K562 (cell line): ENCODE data around the gene LY6G5B. TPM values are rescaled to one million over a fixed set of nuclear protein-coding genes. Genes with fewer than 3 reads are reported as not detected.

Source experiments
- ARID3B ChIP-seq: fragments of 250-450 bp; sonication (Bioruptor Pico); IDR thresholded peaks from 2 replicates; pipeline ENCODE4 v1.4.0; 2020; ENCODE audit warnings: borderline replicate concordance
- E2F1 ChIP-seq: sonication (generic); formaldehyde crosslinking; IDR thresholded peaks from 2 replicates; pipeline ENCODE4 v1.8.1; 2023; ENCODE audit warnings: mild to moderate bottlenecking, missing genetic modification reagents, moderate library complexity
- E2F3 ChIP-seq: fragments of 250-450 bp; sonication (Bioruptor Pico); IDR thresholded peaks from 2 replicates; pipeline ENCODE4 v1.4.0; 2020; ENCODE audit warnings: mild to moderate bottlenecking
- EHMT2 ChIP-seq: fragments of 450-650 bp; IDR thresholded peaks from 2 replicates; pipeline ENCODE4 v1.6.1; 2018; ENCODE audit warnings: antibody characterized with exemption
- ERF ChIP-seq: fragments of 450-650 bp; formaldehyde crosslinking; IDR thresholded peaks from 2 replicates; pipeline ENCODE4 v1.4.0; 2020; ENCODE audit warnings: mild to moderate bottlenecking, mixed read lengths
- FOXK1 ChIP-seq: sonication (generic); formaldehyde crosslinking; IDR thresholded peaks from 2 replicates; pipeline ENCODE4 v1.8.0; 2022; ENCODE audit warnings: missing genetic modification reagents, mild to moderate bottlenecking, borderline replicate concordance
- HLTF ChIP-seq: fragments of 450-650 bp; IDR thresholded peaks from 2 replicates; pipeline ENCODE4 v1.6.1; 2016
- MLX ChIP-seq, 2 experiments: fragments of 450-650 bp in 1 of 2; sonication (generic) in 1 of 2; formaldehyde crosslinking; conservative IDR thresholded peaks; 2 replicates each; pipeline versions ENCODE4 v1.4.0 to v1.8.1; 2020 to 2022; ENCODE audit warnings: mild to moderate bottlenecking in 1 of 2, missing genetic modification reagents in 1 of 2
- MTA2 ChIP-seq: fragments of 450-650 bp; IDR thresholded peaks from 2 replicates; pipeline ENCODE4 v1.6.1; 2016; ENCODE audit warnings: low read depth
- NCOA1 ChIP-seq: fragments of 450-650 bp; IDR thresholded peaks from 2 replicates; pipeline ENCODE4 v1.6.1; 2016; ENCODE audit warnings: low read depth
- NCOA4 ChIP-seq: fragments of 450-650 bp; IDR thresholded peaks from 2 replicates; pipeline ENCODE4 v1.6.1; 2018; ENCODE audit warnings: mild to moderate bottlenecking; ENCODE audit not compliant: partially characterized antibody
- NONO ChIP-seq, 2 experiments: fragments of 200-400 bp in 1 of 2; fragments of 450-650 bp in 1 of 2; formaldehyde crosslinking in 1 of 2; IDR thresholded peaks; 2 replicates each; pipeline ENCODE4 v1.6.1; 2017; ENCODE audit warnings: low read depth in 2 of 2, mild to moderate bottlenecking in 2 of 2, moderate library complexity in 2 of 2, low read length in 1 of 2
- RBM15 ChIP-seq: fragments of 200-400 bp; formaldehyde crosslinking; IDR thresholded peaks from 2 replicates; pipeline ENCODE4 v1.6.1; 2018; ENCODE audit warnings: mild to moderate bottlenecking, low read length, moderate library complexity; ENCODE audit not compliant: insufficient read depth
- TAF1 ChIP-seq: IDR thresholded peaks from 2 replicates; pipeline ENCODE4 v1.6.1; 2011; ENCODE audit warnings: mild to moderate bottlenecking, low read length, moderate library complexity; ENCODE audit not compliant: insufficient read depth, control insufficient read depth, severe bottlenecking; ENCODE audit errors: extremely low read depth
- ZBTB34 ChIP-seq: fragments of 250-450 bp; sonication (Bioruptor Pico); IDR thresholded peaks from 2 replicates; pipeline ENCODE4 v1.8.0; 2021; ENCODE audit warnings: mild to moderate bottlenecking, moderate library complexity
- ZHX1 ChIP-seq: fragments of 150-350 bp; conservative IDR thresholded peaks from 2 replicates; pipeline ENCODE4 v1.6.1; 2014; ENCODE audit warnings: low read length
- ZNF175 ChIP-seq: fragments of 200-800 bp; sonication (Bioruptor generic); IDR thresholded peaks from 2 replicates; pipeline ENCODE4 v1.6.1; 2016; ENCODE audit warnings: low read depth, mild to moderate bottlenecking, missing genetic modification characterization, missing compliant biosample characterization
- ZNF347 ChIP-seq: fragments of 450-650 bp; formaldehyde crosslinking; IDR thresholded peaks from 2 replicates; pipeline ENCODE4 v1.4.0; 2020; ENCODE audit warnings: low read depth, mild to moderate bottlenecking, moderate library complexity
- ZNF830 ChIP-seq: fragments of 250-450 bp; sonication (Bioruptor Pico); IDR thresholded peaks from 2 replicates; pipeline ENCODE4 v1.5.0; 2021; ENCODE audit warnings: mild to moderate bottlenecking
- polyA plus RNA-seq, 8 experiments: library from polyadenylated mRNA; depleted of rRNA in 4 of 8; stranded (reverse) in 5 of 8; unstranded in 3 of 8; fragments of >200 nt; fragmentation: Nextera tagmentation in 2 of 8; fragmentation: Illumina TruSeq in 1 of 8; extraction: Ambion mirVana in 2 of 8; extraction: Trizol in 1 of 8; gene quantifications; 2 replicates each; pipeline versions ENCODE4 v1.2.1 to v1.2.3, GENCODE V29; 2011 to 2014; ENCODE audit warnings: inconsistent platforms in 1 of 8, missing spikeins in 1 of 8
- total RNA-seq, 7 experiments: library from RNA; depleted of rRNA in 6 of 7; stranded (reverse); fragments of >200 nt in 6 of 7; fragmentation: Illumina TruSeq in 2 of 7; extraction: Trizol in 2 of 7; gene quantifications; 2 replicates each; pipeline versions ENCODE4 v1.2.1 to v1.2.3, GENCODE V29; 2011 to 2021; ENCODE audit warnings: low replicate concordance in 1 of 7

LY6G5B gene
- total and polyA plus RNA-seq, 9 of the 15 experiments (the other 6 are each of a cell fraction or from before 2014, with no cell fraction given): 6.0 to 27.0 (median 7.5) TPM

- TF ChIP-seq MTA2 (peak; percentile 70; the same call in 1 of the 2 replicates), ARID3B (no peak), ZNF347 (peak; percentile 73; the same call in 1 of the 2 replicates), HLTF (peak; percentile 96), NONO (IDR thresholded peaks at IDR 0.05; ENCODE audit: low read depth in 2 of 2, low read length in 1 of 2) (no peak), E2F3 (CRISPR knock-in tag) (peak; percentile 79; the same call in 1 of the 2 replicates), NCOA1 (peak; percentile 15; the same call in 1 of the 2 replicates), ZBTB34 (CRISPR knock-in tag) (no peak), ZNF830 (peak; percentile 26; the same call in 1 of the 2 replicates), MLX (CRISPR knock-in tag; conservative IDR thresholded peaks at IDR 0.05) (no peak), FOXK1 (CRISPR knock-in tag) (peak; percentile 98), RBM15 (no peak), ZNF175 (CRISPR knock-in tag) (peak; percentile 16; the same call in 1 of the 2 replicates), NCOA4 (peak; percentile 36), EHMT2 (peak; percentile 77), ERF (CRISPR knock-in tag) (peak; percentile 74), E2F1 (0 out of 2 replicates have a peak, but pooled peaks have one; percentile 15), TAF1 (peak; percentile 96), ZHX1 (0 out of 2 replicates have a peak, but pooled peaks have one; percentile 9)
Observed at GRCh38 chr6:31652925-31653724, 16.7 kb upstream of the LY6G5B start (continued).
